K562 (cell line): ENCODE measurements around the gene SPATA3. TPM values are rescaled to one million over a fixed set of nuclear protein-coding genes. Genes with fewer than 3 reads are reported as not detected.

Source experiments
- ATAC-seq: fragments of 200-7000 bp; cut with Tn5 transposase; 3 replicates; pipeline ENCODE4 v1.9.1; 2020; ENCODE audit warnings: moderate library complexity
- BruUV-seq: library from RNA; stranded (reverse); fragments of 400-500 nt; replicated peaks from 2 replicates; lab custom pipeline; 2021; lab: Mats Ljungman, UMichigan
- CTCF ChIA-PET: fragments of 300-600 bp; formaldehyde crosslinking; extraction: SDS; loops from one replicate; lab custom pipeline; 2021; ENCODE audit warnings: low intra/inter-chr PET ratio; lab: Yijun Ruan, JAX
- POLR2A ChIA-PET: fragments of 300-600, 350-650 bp; sonication (Branson Sonifier 250); formaldehyde crosslinking; extraction: SDS; loops from one replicate; lab custom pipeline; 2021; ENCODE audit warnings: antibody characterized with exemption, inconsistent platforms; lab: Yijun Ruan, JAX
- DNase-seq, 4 experiments: peaks; one replicate each; pipeline versions ENCODE4 v3.0.0 to v3.0.0-alpha.2; 2011 to 2018; ENCODE audit warnings: low spot score in 3 of 4, mixed read lengths in 3 of 4; ENCODE audit errors: extremely low read depth in 1 of 4
- FAIRE-seq: peaks from 2 replicates; lab custom pipeline; 2011; peaks lifted over from hg19 to GRCh38; lab: Jason Lieb, UNC
- H2AFZ ChIP-seq: 2 replicates; pipeline ENCODE4 v1.6.0; 2011; ENCODE audit warnings: low read depth, low read length, control low read depth, inconsistent platforms
- H3K27ac ChIP-seq: fragments of 200-600 bp; 3 replicates; pipeline ENCODE4 v1.8.0; 2011; ENCODE audit warnings: low read depth, mild to moderate bottlenecking, control low read depth, inconsistent platforms, low read length, moderate library complexity, mixed read lengths; ENCODE audit errors: extremely low read depth
- H3K27me3 ChIP-seq, 2 experiments: fragments of 300-600 bp in 1 of 2; 2 replicates in 1 of 2; 3 replicates in 1 of 2; pipeline versions ENCODE4 v1.6.0 to v1.8.0; 2011; ENCODE audit warnings: inconsistent platforms in 2 of 2, low read length in 2 of 2, mild to moderate bottlenecking in 1 of 2, mixed read lengths in 1 of 2, moderate library complexity in 1 of 2; ENCODE audit not compliant: control insufficient read depth in 2 of 2, insufficient read depth in 2 of 2
- H3K36me3 ChIP-seq: fragments of 300-600 bp; 3 replicates; pipeline ENCODE4 v1.8.0; 2011; ENCODE audit warnings: mild to moderate bottlenecking, low read length, inconsistent platforms; ENCODE audit not compliant: control insufficient read depth, insufficient read depth
- H3K4me1 ChIP-seq, 2 experiments: fragments of 200-600 bp in 1 of 2; replicated peaks in 1 of 2; 2 replicates in 1 of 2; 3 replicates in 1 of 2; pipeline versions ENCODE4 v1.5.1 to v1.8.0; 2011; ENCODE audit warnings: inconsistent platforms in 2 of 2, low read length in 2 of 2, mild to moderate bottlenecking in 1 of 2, mixed read lengths in 1 of 2, moderate library complexity in 1 of 2; ENCODE audit not compliant: control insufficient read depth in 2 of 2, insufficient read depth in 2 of 2
- H3K4me2 ChIP-seq: 2 replicates; pipeline ENCODE4 v1.6.1; 2011; ENCODE audit warnings: low read length, control low read depth, inconsistent platforms, mixed read lengths; ENCODE audit not compliant: insufficient read depth
- H3K4me3 ChIP-seq: fragments of 200-600 bp; sonication (generic), shearing (Covaris generic); 2 replicates; pipeline ENCODE4 v1.5.1; 2016; ENCODE audit warnings: control low read depth, inconsistent platforms
- H3K79me2 ChIP-seq: fragments of 200-600 bp; 3 replicates; pipeline ENCODE4 v1.8.0; 2011; ENCODE audit warnings: low read length, inconsistent platforms; ENCODE audit not compliant: control insufficient read depth, insufficient read depth
- H3K9ac ChIP-seq, 2 experiments: 2 replicates each; pipeline versions ENCODE4 v1.6.0 to v1.6.1; 2011; ENCODE audit warnings: low read depth in 2 of 2, low read length in 2 of 2, control low read depth in 1 of 2, inconsistent platforms in 1 of 2, mild to moderate bottlenecking in 1 of 2, mixed read lengths in 1 of 2; ENCODE audit not compliant: insufficient read depth in 1 of 2
- H3K9me1 ChIP-seq: one replicate; pipeline ENCODE4 v1.6.0; 2011; ENCODE audit warnings: inconsistent platforms, mild to moderate bottlenecking, low read length, moderate library complexity; ENCODE audit not compliant: control insufficient read depth, insufficient read depth
- H3K9me3 ChIP-seq: replicated peaks from 2 replicates; pipeline ENCODE4 v1.5.1; 2011; ENCODE audit warnings: low read depth, low read length, inconsistent platforms; ENCODE audit not compliant: control insufficient read depth, insufficient read depth
- H4K20me1 ChIP-seq: replicated peaks from 2 replicates; pipeline ENCODE4 v1.6.1; 2011; ENCODE audit warnings: low read length, inconsistent platforms, mixed read lengths; ENCODE audit not compliant: control insufficient read depth, insufficient read depth
- CCNT2 ChIP-seq: IDR thresholded peaks from 2 replicates; pipeline ENCODE4 v1.6.1; 2011; ENCODE audit warnings: borderline replicate concordance, low read depth, mild to moderate bottlenecking, moderate library complexity, mixed read lengths, low read length; ENCODE audit not compliant: insufficient read length; ENCODE audit errors: extremely low read depth
- DPF2 ChIP-seq: fragments of 450-650 bp; IDR thresholded peaks from 2 replicates; pipeline ENCODE4 v1.6.1; 2016
- IFI16 ChIP-seq: fragments of 250-450 bp; sonication (Bioruptor Pico); IDR thresholded peaks from 2 replicates; pipeline ENCODE4 v2.1.2; 2022; ENCODE audit warnings: mild to moderate bottlenecking, inconsistent platforms
- KDM2B ChIP-seq: fragments of 250-450 bp; sonication (Bioruptor Pico); IDR thresholded peaks from 2 replicates; pipeline ENCODE4 v1.8.0; 2021; ENCODE audit warnings: mild to moderate bottlenecking, moderate library complexity
- KLF16 ChIP-seq: IDR thresholded peaks from 2 replicates; pipeline ENCODE4 v1.6.1; 2016; ENCODE audit warnings: antibody characterized with exemption
- NCOA4 ChIP-seq: fragments of 450-650 bp; IDR thresholded peaks from 2 replicates; pipeline ENCODE4 v1.6.1; 2018; ENCODE audit warnings: mild to moderate bottlenecking; ENCODE audit not compliant: partially characterized antibody
- ZNF239 ChIP-seq: fragments of 250-450 bp; sonication (Bioruptor Pico); IDR thresholded peaks from 2 replicates; pipeline ENCODE4 v1.4.0; 2020; ENCODE audit warnings: mild to moderate bottlenecking
- WGBS: fragments of 100-300 bp; shearing (Covaris generic); methylation state at CpG from one replicate; pipeline ENCODE4 v1.1.6; 2016; ENCODE audit warnings: low coverage, mixed read lengths; ENCODE audit not compliant: insufficient coverage; ENCODE audit errors: missing lambda C conversion rate; 5-methylcytosine and 5-hydroxymethylcytosine counted together
- in situ Hi-C: fragments of 300-500 bp; cut with MboI; formaldehyde crosslinking; loops from 4 replicates; pipeline ENCODE4 v1.15.0; 2018; ENCODE audit warnings: inconsistent platforms, mixed read lengths
- intact Hi-C: fragments of 100-400 bp; cut with micrococcal nuclease; formaldehyde crosslinking; loops from 2 replicates; pipeline ENCODE4 v1.14.2; 2022
- polyA plus RNA-seq, 8 experiments: library from polyadenylated mRNA; depleted of rRNA in 4 of 8; stranded (reverse) in 5 of 8; unstranded in 3 of 8; fragments of >200 nt; fragmentation: Nextera tagmentation in 2 of 8; fragmentation: Illumina TruSeq in 1 of 8; extraction: Ambion mirVana in 2 of 8; extraction: Trizol in 1 of 8; gene quantifications; 2 replicates each; pipeline versions ENCODE4 v1.2.1 to v1.2.3, GENCODE V29; 2011 to 2014; ENCODE audit warnings: inconsistent platforms in 1 of 8, missing spikeins in 1 of 8
- total RNA-seq, 7 experiments: library from RNA; depleted of rRNA in 6 of 7; stranded (reverse); fragments of >200 nt in 6 of 7; fragmentation: Illumina TruSeq in 2 of 7; extraction: Trizol in 2 of 7; gene quantifications; 2 replicates each; pipeline versions ENCODE4 v1.2.1 to v1.2.3, GENCODE V29; 2011 to 2021; ENCODE audit warnings: low replicate concordance in 1 of 7
- TF ChIP-seq, protein P1 (sequence below), 2 experiments: fragments of 450-650 bp in 1 of 2; IDR thresholded peaks; 2 replicates each; pipeline ENCODE4 v1.6.1; 2011 to 2017; ENCODE audit warnings: low read depth in 2 of 2, antibody characterized with exemption in 1 of 2, borderline replicate concordance in 1 of 2, low read length in 1 of 2, mild to moderate bottlenecking in 1 of 2, mixed read lengths in 1 of 2; ENCODE audit not compliant: control insufficient read depth in 1 of 2
- TF ChIP-seq, protein P2 (sequence below): sonication (generic); formaldehyde crosslinking; IDR thresholded peaks from 2 replicates; pipeline ENCODE4 v1.4.0; 2020; ENCODE audit warnings: mild to moderate bottlenecking, missing genetic modification reagents

SPATA3 gene
- total and polyA plus RNA-seq, 9 of the 15 experiments (the other 6 are each of a cell fraction or from before 2014, with no cell fraction given) = not detected

DNA sequence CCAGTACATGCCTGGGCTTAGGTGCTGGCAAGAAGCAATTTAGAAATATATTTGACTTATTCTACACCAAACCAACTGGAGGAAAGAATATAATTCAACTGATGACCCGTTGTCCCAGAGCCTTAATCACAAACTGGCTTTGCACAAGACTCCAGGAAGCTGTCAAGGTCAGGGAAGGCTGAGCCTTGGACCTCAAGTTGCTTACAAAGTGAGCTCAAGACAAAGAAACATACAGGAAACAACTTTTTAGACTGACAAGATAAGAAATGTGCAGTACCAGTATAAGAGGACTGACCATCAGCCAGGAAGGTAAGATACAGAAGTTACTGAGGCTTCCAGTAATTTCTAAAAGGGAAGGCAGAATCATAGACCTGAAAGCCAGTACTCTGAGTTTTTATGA lies 35.9 kb upstream of the SPATA3 start:
- intact Hi-C loops (no loop called here), in situ Hi-C loops (no loop called here)
- H3K9ac ChIP-seq = no peak overlapping the region
- POLR2A ChIA-PET = no interaction called here
- H3K27me3 ChIP-seq = peaks cover 3 to 15% of the 10 kb centered on the region in 2 experiments; a peak in 3 of 5 replicates
- H3K4me3 ChIP-seq = no peak overlapping the region
- no peak overlapping the region for H3K27ac ChIP-seq
- no peak for DNase-seq
- no peak overlapping the region for H3K4me2 ChIP-seq
- TF ChIP-seq NCOA4 (no peak), KLF16 (no peak), ZNF239 (CRISPR knock-in tag) (no peak), DPF2 (no peak), CCNT2 (no peak), IFI16 (CRISPR knock-in tag) (no peak), KDM2B (CRISPR knock-in tag) (no peak)
- TF ChIP-seq, protein P1, sequence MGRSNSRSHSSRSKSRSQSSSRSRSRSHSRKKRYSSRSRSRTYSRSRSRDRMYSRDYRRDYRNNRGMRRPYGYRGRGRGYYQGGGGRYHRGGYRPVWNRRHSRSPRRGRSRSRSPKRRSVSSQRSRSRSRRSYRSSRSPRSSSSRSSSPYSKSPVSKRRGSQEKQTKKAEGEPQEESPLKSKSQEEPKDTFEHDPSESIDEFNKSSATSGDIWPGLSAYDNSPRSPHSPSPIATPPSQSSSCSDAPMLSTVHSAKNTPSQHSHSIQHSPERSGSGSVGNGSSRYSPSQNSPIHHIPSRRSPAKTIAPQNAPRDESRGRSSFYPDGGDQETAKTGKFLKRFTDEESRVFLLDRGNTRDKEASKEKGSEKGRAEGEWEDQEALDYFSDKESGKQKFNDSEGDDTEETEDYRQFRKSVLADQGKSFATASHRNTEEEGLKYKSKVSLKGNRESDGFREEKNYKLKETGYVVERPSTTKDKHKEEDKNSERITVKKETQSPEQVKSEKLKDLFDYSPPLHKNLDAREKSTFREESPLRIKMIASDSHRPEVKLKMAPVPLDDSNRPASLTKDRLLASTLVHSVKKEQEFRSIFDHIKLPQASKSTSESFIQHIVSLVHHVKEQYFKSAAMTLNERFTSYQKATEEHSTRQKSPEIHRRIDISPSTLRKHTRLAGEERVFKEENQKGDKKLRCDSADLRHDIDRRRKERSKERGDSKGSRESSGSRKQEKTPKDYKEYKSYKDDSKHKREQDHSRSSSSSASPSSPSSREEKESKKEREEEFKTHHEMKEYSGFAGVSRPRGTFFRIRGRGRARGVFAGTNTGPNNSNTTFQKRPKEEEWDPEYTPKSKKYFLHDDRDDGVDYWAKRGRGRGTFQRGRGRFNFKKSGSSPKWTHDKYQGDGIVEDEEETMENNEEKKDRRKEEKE (IDR thresholded peaks at IDR 0.05; ENCODE audit: borderline replicate concordance in 1 of 2, control insufficient read depth in 1 of 2, low read depth in 2 of 2, low read length in 1 of 2) = no peak
- TF ChIP-seq, protein P2, sequence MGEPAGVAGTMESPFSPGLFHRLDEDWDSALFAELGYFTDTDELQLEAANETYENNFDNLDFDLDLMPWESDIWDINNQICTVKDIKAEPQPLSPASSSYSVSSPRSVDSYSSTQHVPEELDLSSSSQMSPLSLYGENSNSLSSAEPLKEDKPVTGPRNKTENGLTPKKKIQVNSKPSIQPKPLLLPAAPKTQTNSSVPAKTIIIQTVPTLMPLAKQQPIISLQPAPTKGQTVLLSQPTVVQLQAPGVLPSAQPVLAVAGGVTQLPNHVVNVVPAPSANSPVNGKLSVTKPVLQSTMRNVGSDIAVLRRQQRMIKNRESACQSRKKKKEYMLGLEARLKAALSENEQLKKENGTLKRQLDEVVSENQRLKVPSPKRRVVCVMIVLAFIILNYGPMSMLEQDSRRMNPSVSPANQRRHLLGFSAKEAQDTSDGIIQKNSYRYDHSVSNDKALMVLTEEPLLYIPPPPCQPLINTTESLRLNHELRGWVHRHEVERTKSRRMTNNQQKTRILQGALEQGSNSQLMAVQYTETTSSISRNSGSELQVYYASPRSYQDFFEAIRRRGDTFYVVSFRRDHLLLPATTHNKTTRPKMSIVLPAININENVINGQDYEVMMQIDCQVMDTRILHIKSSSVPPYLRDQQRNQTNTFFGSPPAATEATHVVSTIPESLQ (CRISPR knock-in tag) = no peak
- TF ChIP-seq, all 486 proteins: peak for 0
- H3K4me1 ChIP-seq = peaks cover 0 to 9% of the 10 kb centered on the region in 2 experiments; a peak in 1 of 5 replicates
- no TSS peak for BruUV-seq
- H3K9me1 ChIP-seq = no peaks in the 10 kb centered on the region
- H4K20me1 ChIP-seq = no peaks in the 10 kb centered on the region
- no peaks in the 10 kb centered on the region for H3K79me2 ChIP-seq
- WGBS = 0% methylated on average over 1 of the region's 1 CpG
- CTCF ChIA-PET = no interaction called here
- FAIRE-seq (no peak), ATAC-seq (no peak)
- no peaks in the 10 kb centered on the region; the same call in 1 of the 2 replicates for H3K9me3 ChIP-seq
- no peaks in the 10 kb centered on the region for H3K36me3 ChIP-seq
- H2AFZ ChIP-seq = no peak overlapping the region
